Medulla oblongata (tissue), 1 donor: ENCODE results near the gene GNAI1.

Source experiments
- DNase-seq: peaks from one replicate; pipeline ENCODE4 v3.0.0-alpha.2; 2015; ENCODE audit errors: extremely low spot score

GNAI1 gene

GRCh38 chr7:80210400-80210799 is 75.8 kb downstream of the GNAI1 start:
- DNase-seq, result no peak

GRCh38 chr7:80213814-80214213 is 79.2 kb downstream of the GNAI1 start:
- DNase-seq, result no peak

- DNase-seq, result no peak
These were observed 81.1 kb downstream of the GNAI1 start for GRCh38 chr7:80215734-80216133.

GRCh38 chr7:80216996-80217842 is 82.6 kb downstream of the GNAI1 start:
- no peak for DNase-seq

- DNase-seq, result no peak
These were observed 84.1 kb downstream of the GNAI1 start for GRCh38 chr7:80218723-80219122.

- DNase-seq, result no peak
These were observed 85.5 kb downstream of the GNAI1 start for GRCh38 chr7:80220022-80220634.

GRCh38 chr7:80224415-80224814 is 89.8 kb downstream of the GNAI1 start:
- DNase-seq, result no peak

GRCh38 chr7:80225361-80225760 is 90.7 kb downstream of the GNAI1 start:
- DNase-seq, result no peak

- DNase-seq, result no peak
These were observed 92.0 kb downstream of the GNAI1 start for GRCh38 chr7:80226629-80227028.

GRCh38 chr7:80230327-80230726 is 95.7 kb downstream of the GNAI1 start:
- no peak for DNase-seq

GRCh38 chr7:80231707-80232106 is 97.1 kb downstream of the GNAI1 start:
- no peak for DNase-seq

GRCh38 chr7:80232979-80233724 is 98.5 kb downstream of the GNAI1 start:
- DNase-seq, result no peak

GRCh38 chr7:80235334-80235733 is 100.7 kb downstream of the GNAI1 start:
- DNase-seq, result no peak

GRCh38 chr7:80236681-80237080 is 102.0 kb downstream of the GNAI1 start:
- DNase-seq, result no peak

GRCh38 chr7:80240265-80241025 is 105.8 kb downstream of the GNAI1 start:
- DNase-seq, result no peak

GRCh38 chr7:80241671-80242070 is 107.0 kb downstream of the GNAI1 start:
- DNase-seq, result no peak

GRCh38 chr7:80243425-80243824 is 108.8 kb downstream of the GNAI1 start:
- no peak for DNase-seq

GRCh38 chr7:80244206-80244916 is 109.7 kb downstream of the GNAI1 start:
- peak; percentile 53 for DNase-seq

GRCh38 chr7:80247144-80247543 is 112.5 kb downstream of the GNAI1 start:
- no peak for DNase-seq

GRCh38 chr7:80247891-80248290 is 113.3 kb downstream of the GNAI1 start:
- DNase-seq, result no peak

- no peak for DNase-seq
These were observed 114.6 kb downstream of the GNAI1 start for GRCh38 chr7:80249184-80249583.
